Mesendoderm (in vitro differentiated cells): ENCODE results near the gene MUC5B.

Experiments used
- DNase-seq: peaks from one replicate; pipeline ENCODE4 v3.0.0; 2013
- H2AK5ac ChIP-seq: 2 replicates; pipeline ENCODE4 v1.6.1; 2013; ENCODE audit warnings: low read length, inconsistent platforms
- H2BK120ac ChIP-seq: 2 replicates; pipeline ENCODE4 v1.6.1; 2013; ENCODE audit warnings: low read depth, mild to moderate bottlenecking, low read length, moderate library complexity, mixed read lengths
- H2BK15ac ChIP-seq: replicated peaks from 2 replicates; pipeline ENCODE4 v1.6.1; 2013; ENCODE audit warnings: low read depth, mild to moderate bottlenecking, moderate library complexity
- H2BK5ac ChIP-seq: 2 replicates; pipeline ENCODE4 v1.6.1; 2013; ENCODE audit warnings: low read length, inconsistent platforms
- H3K18ac ChIP-seq: 2 replicates; pipeline ENCODE4 v1.6.1; 2013; ENCODE audit warnings: mild to moderate bottlenecking, low read length, mixed read lengths
- H3K23ac ChIP-seq: one replicate; pipeline ENCODE4 v1.6.1; 2013; ENCODE audit warnings: low read length
- H3K27ac ChIP-seq: 2 replicates; pipeline ENCODE4 v1.5.1; 2013; ENCODE audit warnings: low read depth, mild to moderate bottlenecking, inconsistent platforms, low read length, moderate library complexity
- H3K27me3 ChIP-seq: 2 replicates; pipeline ENCODE4 v1.6.1; 2013; ENCODE audit warnings: low read length, control low read depth, mild to moderate bottlenecking, inconsistent platforms; ENCODE audit not compliant: insufficient read depth, poor library complexity
- H3K36me3 ChIP-seq: 2 replicates; pipeline ENCODE4 v1.6.1; 2013; ENCODE audit warnings: low read length, inconsistent platforms; ENCODE audit not compliant: control insufficient read depth, insufficient read depth
- H3K4ac ChIP-seq: one replicate; pipeline ENCODE4 v1.6.1; 2013; ENCODE audit warnings: low read depth, mild to moderate bottlenecking, low read length, moderate library complexity
- H3K4me1 ChIP-seq: 2 replicates; pipeline ENCODE4 v1.6.1; 2013; ENCODE audit warnings: low read depth, low read length, inconsistent platforms; ENCODE audit not compliant: control insufficient read depth
- H3K4me2 ChIP-seq: 2 replicates; pipeline ENCODE4 v1.6.1; 2013; ENCODE audit warnings: low read length
- H3K4me3 ChIP-seq: 2 replicates; pipeline ENCODE4 v1.5.1; 2013; ENCODE audit warnings: mild to moderate bottlenecking, low read length
- H3K56ac ChIP-seq: one replicate; pipeline ENCODE4 v1.6.1; 2013; ENCODE audit warnings: low read length
- H3K79me1 ChIP-seq: 2 replicates; pipeline ENCODE4 v1.6.1; 2013; ENCODE audit warnings: low read length, inconsistent platforms
- H3K79me2 ChIP-seq: 2 replicates; pipeline ENCODE4 v1.6.1; 2013; ENCODE audit warnings: mild to moderate bottlenecking, low read length; ENCODE audit not compliant: control insufficient read depth, insufficient read depth
- H3K9ac ChIP-seq: 2 replicates; pipeline ENCODE4 v1.6.1; 2013; ENCODE audit warnings: low read length, inconsistent platforms
- H4K5ac ChIP-seq: one replicate; pipeline ENCODE4 v1.6.1; 2013; ENCODE audit warnings: low read length
- H4K8ac ChIP-seq: one replicate; pipeline ENCODE4 v1.6.1; 2013; ENCODE audit warnings: low read depth, mild to moderate bottlenecking, control low read depth, low read length, moderate library complexity
- WGBS: extraction: QIAGEN DNeasy Blood & Tissue Kit; methylation state at CpG from one replicate; pipeline ENCODE4 v1.1.7; 2013; ENCODE audit warnings: low lambda C conversion rate, missing lambda C conversion rate; ENCODE audit not compliant: insufficient coverage; ENCODE audit errors: extremely low coverage; 5-methylcytosine and 5-hydroxymethylcytosine counted together

The MUC5B gene

GRCh38 chr11:1255151-1255550 lies 32.3 kb downstream of the MUC5B start:
- Histone ChIP-seq H3K79me2 (no peaks in the 10 kb centered on the region), H3K4ac (no peak overlapping the region), H3K56ac (no peak overlapping the region), H4K5ac (no peak overlapping the region), H3K9ac (no peak overlapping the region), H4K8ac (no peak overlapping the region), H2AK5ac (no peak overlapping the region), H3K36me3 (no peaks in the 10 kb centered on the region), H3K4me3 (no peak overlapping the region), H3K4me2 (no peak overlapping the region), H3K79me1 (no peaks in the 10 kb centered on the region), H3K27me3 (no peaks in the 10 kb centered on the region), H2BK120ac (no peak overlapping the region), H2BK15ac (no peak overlapping the region), H2BK5ac (no peak overlapping the region), H3K4me1 (no peaks in the 10 kb centered on the region), H3K18ac (no peak overlapping the region), H3K27ac (no peak overlapping the region), H3K23ac (no peak overlapping the region)
- no peak for DNase-seq
- no CpG with 5 or more reads among the region's 24 CpGs for WGBS

- no peak overlapping the region for H2BK5ac ChIP-seq
- H2BK120ac ChIP-seq, result no peak overlapping the region
- H3K4me3 ChIP-seq, result no peak overlapping the region
- H3K4me2 ChIP-seq, result no peak overlapping the region
- H4K5ac ChIP-seq, result no peak overlapping the region
- H2BK15ac ChIP-seq, result no peak overlapping the region
- no peak overlapping the region for H3K18ac ChIP-seq
- no peak overlapping the region for H3K27ac ChIP-seq
- H3K79me1 ChIP-seq, result no peaks in the 10 kb centered on the region
- no peaks in the 10 kb centered on the region for H3K4me1 ChIP-seq
- H3K27me3 ChIP-seq, result no peaks in the 10 kb centered on the region
- WGBS, result no CpG with 5 or more reads among the region's 26 CpGs
- no peaks in the 10 kb centered on the region for H3K79me2 ChIP-seq
- no peak overlapping the region for H4K8ac ChIP-seq
- no peak overlapping the region for H3K23ac ChIP-seq
- no peak overlapping the region for H3K56ac ChIP-seq
- no peak overlapping the region for H3K9ac ChIP-seq
- H3K4ac ChIP-seq, result no peak overlapping the region
- H2AK5ac ChIP-seq, result no peak overlapping the region
- DNase-seq, result no peak
- H3K36me3 ChIP-seq, result no peaks in the 10 kb centered on the region
Observed at GRCh38 chr11:1256257-1257045, 33.6 kb downstream of the MUC5B start.

DNA sequence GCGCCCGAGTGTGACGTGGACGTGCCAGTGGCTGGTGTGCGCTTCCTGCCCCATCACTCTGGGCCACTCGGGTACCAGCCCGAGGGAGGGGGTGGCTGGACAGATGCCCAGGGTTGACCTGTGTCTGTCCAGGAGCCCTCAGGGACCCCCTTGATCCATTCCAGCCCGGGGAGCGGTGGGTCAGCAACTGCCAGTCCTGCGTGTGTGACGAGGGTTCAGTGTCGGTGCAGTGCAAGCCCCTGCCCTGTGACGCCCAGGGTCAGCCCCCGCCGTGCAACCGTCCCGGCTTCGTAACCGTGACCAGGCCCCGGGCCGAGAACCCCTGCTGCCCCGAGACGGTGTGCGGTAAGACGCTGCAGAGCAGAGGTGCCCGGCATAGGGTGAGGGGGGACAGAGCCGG lies 34.5 kb downstream of the MUC5B start:
- Histone ChIP-seq H2BK15ac (no peak overlapping the region), H3K4me1 (no peaks in the 10 kb centered on the region), H3K9ac (no peak overlapping the region), H3K4me3 (no peak overlapping the region), H3K4ac (no peak overlapping the region), H4K5ac (no peak overlapping the region), H3K27ac (no peak overlapping the region), H2BK120ac (no peak overlapping the region), H3K27me3 (no peaks in the 10 kb centered on the region), H3K23ac (no peak overlapping the region), H3K4me2 (no peak overlapping the region), H3K79me1 (no peaks in the 10 kb centered on the region), H2AK5ac (no peak overlapping the region), H3K79me2 (no peaks in the 10 kb centered on the region), H3K56ac (no peak overlapping the region), H3K36me3 (no peaks in the 10 kb centered on the region), H4K8ac (no peak overlapping the region), H2BK5ac (no peak overlapping the region), H3K18ac (no peak overlapping the region)
- no peak for DNase-seq
- WGBS, result no CpG with 5 or more reads among the region's 27 CpGs

DNA sequence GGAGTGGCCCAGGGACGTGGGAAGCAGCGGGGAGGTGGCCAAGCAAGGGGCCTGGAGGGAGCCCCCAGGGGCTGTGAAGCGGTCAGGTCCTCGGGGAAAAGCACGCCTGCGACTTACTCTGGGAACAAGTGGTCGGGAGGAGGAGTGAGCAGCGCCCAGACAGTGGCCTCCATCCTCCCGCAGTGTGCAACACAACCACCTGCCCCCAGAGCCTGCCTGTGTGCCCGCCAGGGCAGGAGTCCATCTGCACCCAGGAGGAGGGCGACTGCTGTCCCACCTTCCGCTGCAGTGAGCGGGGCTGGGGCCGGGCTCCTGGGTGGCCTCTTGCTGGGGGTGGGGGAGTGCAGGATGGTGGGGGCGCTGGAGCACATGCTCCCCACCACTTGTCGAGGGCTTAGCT lies 35.0 kb downstream of the MUC5B start:
- Histone ChIP-seq H2BK5ac (no peak overlapping the region), H3K4me1 (no peaks in the 10 kb centered on the region), H3K36me3 (no peaks in the 10 kb centered on the region), H3K9ac (no peak overlapping the region), H2AK5ac (no peak overlapping the region), H3K4me2 (no peak overlapping the region), H4K5ac (no peak overlapping the region), H3K18ac (no peak overlapping the region), H3K79me1 (no peaks in the 10 kb centered on the region), H3K27ac (no peak overlapping the region), H3K4me3 (no peak overlapping the region), H2BK15ac (no peak overlapping the region), H3K4ac (no peak overlapping the region), H3K27me3 (no peaks in the 10 kb centered on the region), H3K23ac (no peak overlapping the region), H4K8ac (no peak overlapping the region), H3K56ac (no peak overlapping the region), H3K79me2 (no peaks in the 10 kb centered on the region), H2BK120ac (no peak overlapping the region)
- no CpG with 5 or more reads among the region's 16 CpGs for WGBS
- no peak for DNase-seq

- no peak overlapping the region for H3K27ac ChIP-seq
- no peak overlapping the region for H4K8ac ChIP-seq
- no peak overlapping the region for H3K9ac ChIP-seq
- H4K5ac ChIP-seq, result no peak overlapping the region
- no peak overlapping the region for H3K4me3 ChIP-seq
- H3K4me1 ChIP-seq, result no peaks in the 10 kb centered on the region
- H3K27me3 ChIP-seq, result no peaks in the 10 kb centered on the region
- no peak overlapping the region for H2BK5ac ChIP-seq
- no peaks in the 10 kb centered on the region for H3K79me1 ChIP-seq
- no peak overlapping the region for H3K4me2 ChIP-seq
- no peak for DNase-seq
- H2AK5ac ChIP-seq, result no peak overlapping the region
- no peak overlapping the region for H2BK120ac ChIP-seq
- no peaks in the 10 kb centered on the region for H3K79me2 ChIP-seq
- WGBS, result no CpG with 5 or more reads among the region's 13 CpGs
- no peak overlapping the region for H3K18ac ChIP-seq
- H3K4ac ChIP-seq, result no peak overlapping the region
- no peak overlapping the region for H3K23ac ChIP-seq
- H3K56ac ChIP-seq, result no peak overlapping the region
- no peak overlapping the region for H2BK15ac ChIP-seq
- H3K36me3 ChIP-seq, result no peaks in the 10 kb centered on the region
Observed at GRCh38 chr11:1258401-1259075, 35.7 kb downstream of the MUC5B start.
